ENCODE measurements around the gene UBA6. TPM values are rescaled to one million over a fixed set of nuclear protein-coding genes. Genes with fewer than 3 reads are reported as not detected.

The UBA6 gene
- total and polyA plus RNA-seq, 2 of the 4 experiments (the other 2 are of a cell fraction) = 29.2 to 268 TPM

- dilution Hi-C loops (cut with HindIII; ENCODE audit: low sequenced_read_pairs, unreplicated experiment) (no loop called here), in situ Hi-C loops (cut with MboI; ENCODE audit: low sequenced_read_pairs) (no loop called here), intact Hi-C loops (cut with micrococcal nuclease) (no loop called here)
- BruUV-seq (replicated peaks) = no TSS peak
- Histone ChIP-seq H4K20me1 (ENCODE audit: insufficient read depth, low read length) (no peaks in the 10 kb centered on the region; the same call in 1 of the 2 replicates), H3K56ac (ENCODE audit: extremely low read depth, insufficient read depth, low read length) (no peak overlapping the region), H3K36me3 (ENCODE audit: control insufficient read depth, insufficient read depth, low read length) (peaks cover 5% of the 10 kb centered on the region), H2AK9ac (replicated peaks; ENCODE audit: low read depth, low read length, poor library complexity) (no peak overlapping the region), H3K4ac (ENCODE audit: low read depth, low read length) (no peak overlapping the region), H3K9ac (ENCODE audit: low read depth, low read length) (no peak overlapping the region), H2AK5ac (ENCODE audit: low read depth, low read length) (no peak overlapping the region), H2BK15ac (ENCODE audit: low read depth, low read length) (no peak overlapping the region), H2AFZ (replicated peaks; ENCODE audit: low read length, poor library complexity) (no peak overlapping the region), H4K5ac (ENCODE audit: low read depth, low read length) (no peak overlapping the region), H3K27me3 (ENCODE audit: control insufficient read depth, insufficient read depth, low read length) (no peaks in the 10 kb centered on the region), H3K18ac (ENCODE audit: low read depth, low read length) (no peak overlapping the region), H2BK5ac (ENCODE audit: low read depth, low read length, poor library complexity, severe bottlenecking) (no peak overlapping the region), H4K8ac (ENCODE audit: low read depth in 2 of 2, low read length in 2 of 2) (no peak overlapping the region), H3K4me3 (ENCODE audit: insufficient read depth, low read depth, low read length) (no peak overlapping the region), H3K23ac (ENCODE audit: low read depth, low read length) (no peak overlapping the region), H3K4me2 (ENCODE audit: low read depth, low read length) (no peak overlapping the region), H3K9me3 (ENCODE audit: control insufficient read depth, insufficient read depth, low read length) (no peaks in the 10 kb centered on the region), H4K91ac (ENCODE audit: insufficient read depth, low read depth, low read length) (no peak overlapping the region), H3K27ac (ENCODE audit: insufficient read depth, low read length) (no peak overlapping the region), H3K79me1 (ENCODE audit: low read depth in 1 of 2, low read length in 2 of 2) (peaks cover 12 to 44% of the 10 kb centered on the region in 2 experiments), H3K9me1 (ENCODE audit: insufficient read depth, low read length) (peaks cover 2% of the 10 kb centered on the region; the same call in 1 of the 2 replicates), H3K14ac (replicated peaks; ENCODE audit: low read depth, low read length) (no peak overlapping the region), H3K4me1 (ENCODE audit: control insufficient read depth, insufficient read depth, low read length) (peaks cover 4% of the 10 kb centered on the region; the same call in 1 of the 2 replicates), H2BK20ac (ENCODE audit: low read depth, low read length) (no peak overlapping the region), H2BK120ac (ENCODE audit: low read depth, low read length) (no peak overlapping the region)
- WGBS, 2 experiments (ENCODE audit: extremely low coverage in 2 of 2, insufficient read length in 1 of 2) = no CpG with 5 or more reads among the region's 3 CpGs
- ChIA-PET CTCF (no interaction called here), POLR2A (ENCODE audit: unreplicated experiment) (no interaction called here)
- no peak for ATAC-seq (ENCODE audit: low read depth)
- TF ChIP-seq MAZ (IDR thresholded peaks at IDR 0.05; ENCODE audit: borderline replicate concordance, low read depth, low read length) (no peak), RFX5 (IDR thresholded peaks at IDR 0.05; ENCODE audit: low read depth, low read length) (no peak), POLR2A (IDR thresholded peaks at IDR 0.05; ENCODE audit: low read depth, low read length) (no peak), FOS (IDR thresholded peaks at IDR 0.05; ENCODE audit: low read depth, low read length) (no peak), RAD21 (IDR thresholded peaks at IDR 0.05; ENCODE audit: low read length) (no peak), MAFK (IDR thresholded peaks at IDR 0.05; ENCODE audit: low read depth, low read length) (no peak), RCOR1 (IDR thresholded peaks at IDR 0.05; ENCODE audit: insufficient replicate concordance, low read length) (no peak), USF2 (IDR thresholded peaks at IDR 0.05; ENCODE audit: low read depth, low read length) (no peak), BHLHE40 (IDR thresholded peaks at IDR 0.05; ENCODE audit: low read depth, low read length) (no peak), CHD1 (IDR thresholded peaks at IDR 0.05; ENCODE audit: low read depth, low read length) (no peak)
- no peak for DNase-seq
These were observed 6.3 kb downstream of the UBA6 start for GRCh38 chr4:67694662-67695061.
